ENCODE data around the gene IRF2BP1. TPM values are rescaled to one million over a fixed set of nuclear protein-coding genes. Genes with fewer than 3 reads are reported as not detected.

The IRF2BP1 gene
- total and polyA plus RNA-seq, 2 of the 13 experiments (the other 11 are each of a cell fraction or from before 2014, with no cell fraction given), result 4.3 to 14.3 TPM

- no peak for TF ChIP-seq SNAPC2 (CRISPR knock-in tag; IDR thresholded peaks at IDR 0.05)
- no peak for TF ChIP-seq WIZ (CRISPR knock-in tag; IDR thresholded peaks at IDR 0.05)
- TF ChIP-seq GPN1 (CRISPR knock-in tag; IDR thresholded peaks at IDR 0.05; ENCODE audit: borderline replicate concordance), result no peak
- TF ChIP-seq ARNT2 (CRISPR knock-in tag; IDR thresholded peaks at IDR 0.05; ENCODE audit: low read depth), result 0 out of 2 replicates have a peak, but pooled peaks have one; percentile 69
- TF ChIP-seq KDM5B (CRISPR knock-in tag; IDR thresholded peaks at IDR 0.05; ENCODE audit: borderline replicate concordance), result peak; percentile 87
- TF ChIP-seq POLR2G (IDR thresholded peaks at IDR 0.05; ENCODE audit: low read depth, low read length), result peak; percentile 76
- TF ChIP-seq NFE2 (CRISPR knock-in tag; IDR thresholded peaks at IDR 0.05), result no peak
- TF ChIP-seq NFIC (IDR thresholded peaks at IDR 0.05; ENCODE audit: low read length), result no peak
- TF ChIP-seq ZNF10 (CRISPR knock-in tag; IDR thresholded peaks at IDR 0.05; ENCODE audit: borderline replicate concordance, low read depth), result no peak
- TF ChIP-seq ELF1 (CRISPR knock-in tag; IDR thresholded peaks at IDR 0.05), result peak; percentile 99
- no peak for TF ChIP-seq GTF3A (CRISPR knock-in tag; conservative IDR thresholded peaks at IDR 0.05)
- TF ChIP-seq ZBTB8A (CRISPR knock-in tag; IDR thresholded peaks at IDR 0.05; ENCODE audit: borderline replicate concordance, low read depth), result no peak
- no peak for TF ChIP-seq ZNF564 (CRISPR knock-in tag; IDR thresholded peaks at IDR 0.05)
- TF ChIP-seq, protein P1, sequence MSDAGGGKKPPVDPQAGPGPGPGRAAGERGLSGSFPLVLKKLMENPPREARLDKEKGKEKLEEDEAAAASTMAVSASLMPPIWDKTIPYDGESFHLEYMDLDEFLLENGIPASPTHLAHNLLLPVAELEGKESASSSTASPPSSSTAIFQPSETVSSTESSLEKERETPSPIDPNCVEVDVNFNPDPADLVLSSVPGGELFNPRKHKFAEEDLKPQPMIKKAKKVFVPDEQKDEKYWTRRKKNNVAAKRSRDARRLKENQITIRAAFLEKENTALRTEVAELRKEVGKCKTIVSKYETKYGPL (CRISPR knock-in tag; IDR thresholded peaks at IDR 0.05), result no peak
- TF ChIP-seq ISL2 (CRISPR knock-in tag; IDR thresholded peaks at IDR 0.05), result no peak; the same call in none of the 2 replicates
- no peak for TF ChIP-seq ZNF510 (CRISPR knock-in tag; IDR thresholded peaks at IDR 0.05; ENCODE audit: low read depth)
- no peak for TF ChIP-seq ZSCAN30 (CRISPR knock-in tag; IDR thresholded peaks at IDR 0.05)
- peak; percentile 69 for TF ChIP-seq KMT2B (CRISPR knock-in tag; IDR thresholded peaks at IDR 0.05)
- peak; percentile 98 for TF ChIP-seq ZFP91 (CRISPR knock-in tag; IDR thresholded peaks at IDR 0.05; ENCODE audit: borderline replicate concordance)
- no peak for TF ChIP-seq CENPX (CRISPR knock-in tag; IDR thresholded peaks at IDR 0.05)
- TF ChIP-seq TCF7 (IDR thresholded peaks at IDR 0.05; ENCODE audit: low read depth), result no peak
- no peak for TF ChIP-seq REXO4 (CRISPR knock-in tag; IDR thresholded peaks at IDR 0.05; ENCODE audit: borderline replicate concordance)
- TF ChIP-seq TAF1 (CRISPR knock-in tag; IDR thresholded peaks at IDR 0.05), result peak; percentile 95
- no peak for TF ChIP-seq FOXP1 (IDR thresholded peaks at IDR 0.05)
- TF ChIP-seq FOXP1 (CRISPR knock-in tag; IDR thresholded peaks at IDR 0.05), result no peak
- peak; percentile 57; the same call in 1 of the 2 replicates for TF ChIP-seq NFKB2 (CRISPR knock-in tag; IDR thresholded peaks at IDR 0.05; ENCODE audit: borderline replicate concordance)
- no peak for TF ChIP-seq SOX6 (IDR thresholded peaks at IDR 0.05)
- peak; percentile 47; the same call in 1 of the 2 replicates for TF ChIP-seq SOX6 (CRISPR knock-in tag; IDR thresholded peaks at IDR 0.05)
- TF ChIP-seq TP53 (CRISPR knock-in tag; conservative IDR thresholded peaks at IDR 0.05), result peak; percentile 63; the same call in 1 of the 2 replicates
- no peak for TF ChIP-seq ZSCAN12 (CRISPR knock-in tag; IDR thresholded peaks at IDR 0.05)
- no peak for TF ChIP-seq FIP1L1 (IDR thresholded peaks at IDR 0.05; ENCODE audit: borderline replicate concordance, insufficient read depth, low read depth, low read length)
- no peak; the same call in 1 of the 2 replicates for TF ChIP-seq PHF21A (CRISPR knock-in tag; IDR thresholded peaks at IDR 0.05)
Observed at GRCh38 chr19:45862564-45863334, 23.2 kb downstream of the IRF2BP1 start, which contains the start of gene SYMPK (continued).

Data from HepG2 (cell line).